Activated gamma-delta T cell treated with anti-CD3 and anti-CD28 coated beads, Interleukin-2, amount 50 U/mL, for 16 hours (primary cell): ENCODE data around the gene TMEM263.
A peak's percentile ranks its signal among the peaks of the same experiment; 100 is the strongest.
"Not testable (repeated sequence)": the region's sequence is repeated elsewhere in the genome, so short reads cannot be mapped to it uniquely, and the experiment has no call there.

Source experiments
- DNase-seq: peaks from one replicate; pipeline ENCODE4 v3.0.0-alpha.2; 2020; ENCODE audit warnings: low read depth

Gene TMEM263

DNA sequence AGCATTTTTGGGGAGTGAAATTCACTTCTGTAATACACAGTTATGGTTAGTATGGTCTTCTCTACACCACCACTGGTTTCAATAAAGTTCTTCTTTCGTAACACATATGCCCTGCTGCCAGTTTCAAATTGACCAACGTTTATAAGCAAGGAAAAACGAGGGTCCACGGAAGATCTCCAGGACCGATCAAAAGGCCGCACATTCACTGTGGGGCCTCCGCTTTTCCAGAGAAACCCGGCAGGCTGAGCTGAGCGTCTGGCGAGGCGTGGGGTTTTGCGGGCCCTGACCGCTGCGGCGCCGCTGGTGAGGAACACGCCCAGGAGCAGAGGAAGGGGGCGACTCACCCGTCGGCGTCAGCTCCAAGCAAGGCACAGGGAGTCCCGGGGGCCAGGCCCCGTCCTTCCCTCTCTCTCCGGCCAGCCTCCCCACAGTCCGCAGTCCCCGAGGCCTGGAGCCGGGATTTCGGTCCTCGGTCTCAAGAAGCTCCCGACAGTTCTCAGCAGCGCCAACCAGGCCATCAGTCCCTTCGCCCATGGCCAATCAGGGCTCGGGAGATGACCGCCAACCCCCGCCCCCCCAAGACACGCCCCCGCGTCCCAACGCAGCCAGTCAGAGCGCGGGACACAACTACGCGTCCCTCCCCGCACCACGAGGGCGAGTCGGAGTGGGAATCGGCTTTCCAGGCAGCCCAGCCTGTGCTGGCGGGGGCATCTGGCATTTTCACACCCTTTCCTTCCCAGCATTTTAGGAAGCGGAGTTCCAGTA lies 31.1 kb downstream of the TMEM263 start, which contains the start of gene MTERF2:
Gene MTERF2 (minus strand): TSS at position 522 of the 765 bp plus-strand sequence. CDS start 8,432 bp downstream, outside the sequence.
- peak; percentile 67 for DNase-seq

DNA sequence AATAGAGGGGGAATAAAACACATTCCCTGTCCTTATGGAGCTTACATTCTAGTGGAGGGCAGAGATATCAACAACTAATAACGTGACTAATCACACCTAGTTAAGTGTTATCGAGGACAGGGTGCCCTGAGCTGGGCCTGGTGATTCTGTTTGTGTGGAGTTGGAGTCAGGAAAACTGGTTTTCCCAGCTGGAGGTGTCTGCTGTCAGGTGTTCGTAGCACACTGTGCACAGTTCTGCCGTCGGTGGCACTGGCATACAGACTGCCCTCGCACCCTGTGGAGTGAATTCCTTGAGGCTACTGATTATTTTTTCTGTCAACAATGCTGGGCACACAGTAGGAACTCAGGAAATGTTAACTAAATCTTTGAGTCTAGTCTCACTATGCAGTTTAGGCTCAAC lies 32.1 kb downstream of the TMEM263 start:
- no peak for DNase-seq

DNA sequence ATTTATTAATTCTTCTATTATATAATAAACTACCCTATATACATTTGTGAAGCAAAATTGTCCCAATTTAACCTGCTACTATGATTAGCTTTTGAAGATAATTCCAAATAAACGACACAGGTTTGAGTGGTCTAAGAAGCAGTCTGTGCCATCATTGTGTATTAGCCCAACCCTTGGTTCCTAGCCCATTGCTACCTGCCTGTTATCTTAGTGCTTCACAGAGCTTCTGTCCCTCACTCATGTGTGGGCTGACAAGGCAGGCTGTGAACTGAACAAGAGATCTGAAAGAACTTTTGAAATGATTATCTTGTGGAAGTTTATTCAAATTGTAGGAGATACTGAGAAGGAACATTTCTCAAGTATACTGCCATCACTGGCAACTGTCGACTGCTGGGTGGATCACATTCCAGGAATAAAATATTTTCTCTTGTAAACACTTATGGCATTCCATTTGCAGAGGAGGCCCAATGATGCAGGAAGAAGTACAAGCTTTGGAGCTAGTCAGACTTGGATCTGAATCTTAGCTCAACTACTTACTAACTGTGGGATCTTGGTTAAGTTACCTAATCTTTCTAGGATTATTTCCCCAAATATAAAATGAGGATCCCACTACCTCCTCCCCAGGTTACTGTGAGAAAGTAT lies 39.0 kb downstream of the TMEM263 start:
- DNase-seq, result no peak

DNA sequence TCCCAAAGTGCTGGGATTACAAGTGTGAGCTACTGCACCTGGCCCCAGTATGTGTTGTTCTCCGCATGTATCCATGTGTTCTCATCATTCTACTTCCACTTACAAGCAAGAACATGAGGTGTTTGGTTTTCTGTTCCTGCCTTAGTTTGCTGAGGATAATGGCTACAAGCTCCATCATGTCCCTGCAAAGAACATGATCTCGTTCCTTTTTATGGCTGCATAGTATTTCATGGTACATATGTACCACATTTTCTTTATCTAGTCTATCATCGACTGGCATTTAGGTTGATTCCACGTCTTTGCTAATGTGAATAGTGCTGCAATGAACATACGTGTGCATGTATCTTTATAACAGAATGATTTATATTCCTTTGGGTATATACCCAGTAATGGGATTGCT lies 40.4 kb downstream of the TMEM263 start:
- not testable (repeated sequence) for DNase-seq

DNA sequence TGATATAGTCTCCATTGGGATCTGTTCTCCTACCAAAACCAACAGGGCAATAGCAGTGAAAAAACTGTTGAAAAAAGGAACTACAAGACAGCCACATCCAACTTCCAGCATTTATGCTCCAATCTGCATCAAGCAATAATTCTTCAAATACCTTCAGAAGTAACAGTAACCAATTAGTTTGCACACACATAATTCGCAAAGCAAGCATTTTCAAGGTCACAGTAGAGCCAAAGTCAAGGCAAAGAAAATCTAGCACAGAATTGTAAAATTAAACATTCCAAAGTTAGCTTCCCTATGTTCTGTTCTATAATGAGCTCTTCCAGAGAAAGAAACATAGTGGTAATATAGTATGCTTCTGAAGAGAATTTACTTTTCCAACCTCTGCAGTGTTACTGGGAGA lies 42.2 kb downstream of the TMEM263 start:
- DNase-seq, result no peak

DNA sequence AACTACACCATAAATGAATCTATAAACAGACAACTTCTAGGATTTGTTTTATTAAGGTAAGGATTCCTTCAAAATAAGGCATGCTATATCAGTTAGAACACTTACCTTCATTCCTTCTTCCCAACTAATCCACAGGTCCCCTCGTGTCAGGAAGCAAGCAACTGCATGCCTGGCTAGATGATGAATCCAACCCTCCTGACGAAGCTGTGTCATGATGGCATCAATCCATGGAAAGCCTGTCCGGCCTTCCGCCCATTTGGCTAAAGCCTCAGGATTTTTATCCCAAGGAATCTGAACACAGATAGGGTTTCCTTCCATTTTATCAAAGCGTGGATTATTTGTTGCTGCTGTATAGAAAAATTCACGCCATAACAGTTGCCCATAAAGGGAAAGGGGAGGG lies 43.7 kb downstream of the TMEM263 start:
- no peak for DNase-seq

DNA sequence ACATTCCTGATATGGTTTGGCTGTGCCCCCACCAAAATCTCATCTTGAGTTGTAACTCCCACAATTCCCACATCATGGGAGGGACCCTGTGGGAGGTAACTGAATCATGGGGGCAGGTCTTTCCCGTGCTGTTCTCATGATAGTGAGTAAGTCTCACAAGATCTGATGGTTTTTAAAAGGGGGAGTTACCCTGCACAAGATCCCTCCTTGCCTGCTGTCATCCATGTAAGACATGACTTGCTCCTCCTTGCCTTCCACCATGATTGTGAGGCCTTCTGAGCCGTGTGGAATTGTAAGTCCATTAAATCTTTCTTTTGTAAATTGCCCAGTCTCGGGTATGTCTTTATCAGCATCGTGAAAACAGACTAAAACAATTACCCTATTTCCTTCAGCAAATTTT lies 47.0 kb downstream of the TMEM263 start:
- DNase-seq, result not testable (repeated sequence)

DNA sequence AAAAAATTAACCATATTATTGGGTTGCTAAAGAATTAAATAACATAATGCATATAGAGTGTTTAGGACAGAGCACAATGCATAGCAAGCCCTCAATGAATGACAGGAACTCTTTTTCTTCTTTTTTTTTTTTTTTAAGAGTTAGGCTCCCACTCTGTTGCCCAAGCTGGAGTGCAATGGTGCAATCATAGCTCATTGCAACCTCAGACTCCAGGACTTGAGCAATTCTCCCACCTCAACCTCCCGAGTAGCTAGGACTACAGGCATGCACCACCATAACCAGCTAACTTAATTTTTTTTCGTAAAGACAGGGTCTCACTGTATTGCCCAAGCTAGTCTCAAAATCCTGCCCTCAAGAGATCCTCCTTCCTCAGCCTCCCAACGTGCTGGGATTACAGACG lies 51.7 kb downstream of the TMEM263 start:
- no peak for DNase-seq

DNA sequence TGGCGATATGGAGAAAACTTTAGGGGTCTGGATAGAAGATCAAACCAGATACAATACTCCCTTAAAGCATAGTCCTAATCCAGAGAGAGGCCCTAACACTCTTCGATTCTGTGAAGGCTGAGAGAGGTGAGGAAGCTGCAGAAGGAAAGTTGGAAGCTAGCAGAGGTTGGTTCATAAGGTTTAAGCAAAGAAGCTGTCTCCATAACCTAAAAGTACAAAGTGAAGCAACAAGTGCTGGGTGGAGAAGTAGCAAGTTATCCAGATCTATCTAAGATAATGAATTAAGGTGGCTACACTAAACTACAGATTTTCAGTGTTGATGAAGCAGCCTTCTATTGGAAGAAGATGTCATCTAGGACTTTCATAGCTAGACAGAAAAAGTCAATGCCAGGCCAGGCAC lies 55.8 kb downstream of the TMEM263 start:
- DNase-seq, result no peak

DNA sequence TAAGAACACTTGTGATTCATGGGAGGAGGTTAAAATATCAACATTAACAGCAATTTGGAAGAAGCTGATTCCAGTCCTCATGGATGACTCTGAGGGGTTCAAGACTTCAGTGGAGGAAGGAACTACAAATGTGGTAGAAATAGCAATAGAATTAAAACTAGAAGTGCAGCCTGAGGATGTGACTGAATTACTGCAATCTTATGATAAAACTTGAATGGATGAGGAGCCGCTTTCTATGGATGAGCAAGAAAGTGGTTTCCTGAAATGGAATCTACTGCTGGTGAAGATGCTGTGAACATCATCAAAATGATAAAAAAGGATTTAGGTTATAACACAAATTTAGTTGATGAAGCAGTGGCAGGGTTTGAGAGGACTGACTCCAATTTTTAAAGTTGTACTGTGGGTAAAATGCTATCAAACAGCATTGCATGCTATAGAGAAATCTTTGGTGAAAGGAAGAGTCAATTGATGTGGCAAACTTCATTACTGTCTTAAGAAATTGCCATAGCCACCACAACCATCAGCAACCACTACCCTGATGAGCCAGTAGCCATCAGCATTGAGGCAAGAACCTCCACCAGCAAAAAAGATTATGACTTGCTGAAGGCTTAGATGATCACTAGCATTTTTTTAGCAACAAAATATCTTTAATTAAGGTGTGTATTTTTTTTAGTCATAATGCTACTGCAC lies 57.2 kb downstream of the TMEM263 start:
- DNase-seq, result no peak

DNA sequence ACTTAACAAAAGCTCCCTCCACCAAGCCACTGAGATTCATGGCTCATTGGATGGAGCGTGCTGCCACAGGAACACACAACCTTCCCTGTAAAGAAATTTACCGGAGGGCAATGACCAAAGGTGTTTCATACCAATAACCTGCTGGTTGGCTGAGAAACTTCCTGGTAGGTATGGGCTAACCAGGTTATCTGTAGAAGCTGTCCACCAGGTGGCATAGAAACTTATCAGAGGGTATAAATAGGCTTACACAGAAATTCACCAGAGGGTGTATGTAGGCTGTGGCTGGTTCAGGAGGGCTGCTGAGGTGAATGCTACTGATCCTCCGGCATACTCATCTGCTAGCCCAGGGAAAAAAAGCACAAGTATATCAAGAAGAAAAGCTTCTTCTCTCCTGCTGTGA lies 58.3 kb downstream of the TMEM263 start:
- no peak for DNase-seq

DNA sequence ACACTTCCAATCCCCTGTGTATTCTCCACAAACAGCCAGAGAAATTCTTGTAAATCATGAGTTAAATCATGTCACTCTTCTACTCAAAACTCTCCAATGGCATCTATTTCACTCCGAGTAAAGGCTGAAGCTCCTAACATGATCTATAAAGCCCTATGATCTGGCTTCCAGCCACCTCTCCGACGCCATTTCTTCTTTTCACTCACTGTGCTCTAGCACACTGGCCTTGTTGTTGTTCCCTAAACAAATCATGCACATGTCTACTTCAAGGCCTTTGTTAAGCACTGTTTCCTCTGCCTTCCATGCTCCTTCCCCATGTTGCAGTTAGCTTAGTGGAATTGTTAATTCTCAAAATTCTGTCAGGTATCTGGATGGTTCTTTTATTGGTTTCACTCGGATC lies 61.3 kb downstream of the TMEM263 start:
- no peak for DNase-seq

DNA sequence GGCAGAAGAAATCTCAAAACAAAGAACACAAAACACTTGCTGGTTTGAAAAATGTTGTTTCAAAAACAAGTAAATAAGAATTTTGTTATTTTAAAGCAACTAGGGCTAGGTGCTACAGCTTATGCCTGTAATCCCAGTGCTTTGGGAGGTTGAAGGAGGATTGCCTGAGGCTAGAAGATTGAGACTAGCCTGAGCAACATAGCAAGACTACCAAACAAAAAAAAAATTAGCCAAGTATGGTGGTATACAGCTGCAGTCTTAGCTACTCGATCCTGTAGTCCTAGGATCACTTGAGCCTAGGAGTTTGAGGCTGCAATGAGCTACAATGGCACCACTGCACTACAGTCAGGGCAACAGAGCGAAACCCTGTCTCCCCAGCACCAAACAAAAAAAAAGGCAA lies 63.8 kb downstream of the TMEM263 start:
- DNase-seq, result no peak
